GM12892 (cell line): ENCODE data around the gene INPP4B.

ENCODE experiments used
- POLR2AphosphoS5 ChIP-seq: IDR thresholded peaks from 2 replicates; pipeline ENCODE4 v1.6.1; 2011; ENCODE audit warnings: low read depth, low read length, control low read depth
- TAF1 ChIP-seq: IDR thresholded peaks from 2 replicates; pipeline ENCODE4 v1.6.1; 2011; ENCODE audit warnings: low read depth, mild to moderate bottlenecking, control low read depth, low read length, borderline replicate concordance

- TF ChIP-seq POLR2AphosphoS5, result no peak
- TF ChIP-seq TAF1, result no peak
Measured at GRCh38 chr4:142267101-142267500, 579.0 kb downstream of the INPP4B start.
